Measurements from ENCODE around the gene WBP4. TPM values are rescaled to one million over a fixed set of nuclear protein-coding genes. Genes with fewer than 3 reads are reported as not detected.

WBP4 gene
- total and polyA plus RNA-seq, 2 of the 13 experiments (the other 11 are each of a cell fraction or from before 2014, with no cell fraction given), result 6.7 to 11.7 TPM

DNA sequence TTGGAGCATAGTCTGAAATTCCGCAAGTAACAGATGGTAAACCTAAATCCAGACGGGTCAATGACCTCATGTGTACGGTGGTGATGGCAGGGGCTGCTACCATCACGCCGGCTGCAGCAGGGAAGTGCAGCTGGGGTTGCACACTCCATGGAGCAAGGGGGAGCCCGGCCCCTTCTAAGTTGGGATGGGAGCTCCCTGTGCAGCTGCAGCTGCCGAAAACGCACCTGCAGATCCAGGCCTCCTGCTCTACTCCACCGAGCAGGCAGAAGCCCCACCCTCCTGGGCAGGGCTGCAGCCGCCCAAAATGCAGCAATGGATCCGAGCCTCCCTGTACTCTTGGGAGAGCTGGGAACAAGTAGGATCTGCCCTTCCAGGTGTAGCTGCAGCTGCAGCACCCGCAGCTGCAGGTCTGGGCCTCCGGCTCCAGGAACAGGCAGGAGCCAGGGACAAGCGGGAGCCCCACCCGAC is 45.8 kb downstream of the WBP4 start:
- ChIA-PET CTCF (ENCODE audit: low intra/inter-chr PET ratio, low total read pairs) (no interaction called here), POLR2A (interaction anchor here (1.0 to 1.8 kb wide), 4 partner anchors 18 to 47 kb away, joined by 3 to 12 read pairs (median 4); partner anchors contain the start of genes KBTBD6 and WBP4)
- Histone ChIP-seq H4K20me1 (ENCODE audit: insufficient read depth, low read length) (no peaks in the 10 kb centered on the region), H3K79me2 (ENCODE audit: insufficient read depth, low read length) (no peaks in the 10 kb centered on the region), H3K27ac (ENCODE audit: extremely low read length, insufficient read depth, low read length) (peak overlapping the region; percentile 59), H3K9me3 (ENCODE audit: low read length) (no peaks in the 10 kb centered on the region), H2AFZ (ENCODE audit: low read length) (peak overlapping the region; percentile 91), H3K9ac (ENCODE audit: insufficient read depth, low read depth, low read length) (no peak overlapping the region), H3K4me1 (ENCODE audit: insufficient read depth, low read length) (peaks cover 12% of the 10 kb centered on the region), H3K36me3 (replicated peaks in 1 of 2; ENCODE audit: control insufficient read depth in 1 of 2, insufficient read depth in 2 of 2, low read length in 2 of 2) (no peaks in the 10 kb centered on the region), H3K4me3 (replicated peaks in 1 of 3; ENCODE audit: insufficient read depth in 1 of 3, low read depth in 2 of 3, low read length in 3 of 3) (peak overlapping the region; percentile 69 to 79 (median 69)), H3K4me2 (ENCODE audit: low read depth, low read length) (peak overlapping the region; percentile 92), H3K27me3 (ENCODE audit: control insufficient read depth in 1 of 2, insufficient read depth in 2 of 2, low read length in 2 of 2) (no peaks in the 10 kb centered on the region)
- 2% methylated on average over 5 of the region's 15 CpGs for WGBS (ENCODE audit: low lambda C conversion rate)
- FAIRE-seq, result peak; percentile 4
- no TSS peak for BruUV-seq (replicated peaks)
- ATAC-seq, result peak; percentile 81
- in situ Hi-C loops (cut with HindIII; ENCODE audit: extremely low pct_ligation_motif_present, low pct_unique_long_range_greater_than_20kb) (no loop called here), intact Hi-C loops (cut with micrococcal nuclease; ENCODE audit: unreplicated experiment) (loop anchor here (2.0 kb wide), 1 partner anchor 22 kb away; no protein-coding TSS in a partner anchor)
- peak; percentile 13 for DNase-seq (ENCODE audit: low spot score)
- TF ChIP-seq BHLHE40 (IDR thresholded peaks at IDR 0.05; ENCODE audit: low read length) (0 out of 2 replicates have a peak, but pooled peaks have one; percentile 10), THAP11 (CRISPR knock-in tag; IDR thresholded peaks at IDR 0.05) (no peak), SOX5 (CRISPR knock-in tag; IDR thresholded peaks at IDR 0.05; ENCODE audit: borderline replicate concordance) (no peak), HNRNPK (IDR thresholded peaks at IDR 0.05; ENCODE audit: low read depth, low read length, poor library complexity, severe bottlenecking) (no peak), ZNF3 (CRISPR knock-in tag; IDR thresholded peaks at IDR 0.05) (no peak), KMT2A (CRISPR knock-in tag; IDR thresholded peaks at IDR 0.05) (no peak), ZFP82 (CRISPR knock-in tag; IDR thresholded peaks at IDR 0.05; ENCODE audit: borderline replicate concordance) (0 out of 2 replicates have a peak, but pooled peaks have one; percentile 24), TBX2 (CRISPR knock-in tag; IDR thresholded peaks at IDR 0.05; ENCODE audit: borderline replicate concordance) (peak; percentile 38), ZSCAN25 (CRISPR knock-in tag; IDR thresholded peaks at IDR 0.05) (0 out of 2 replicates have a peak, but pooled peaks have one; percentile 31), NR2C2 (CRISPR knock-in tag; IDR thresholded peaks at IDR 0.05; ENCODE audit: borderline replicate concordance) (no peak), KDM2A (CRISPR knock-in tag; IDR thresholded peaks at IDR 0.05; ENCODE audit: borderline replicate concordance, low read depth) (peak; percentile 7; the same call in 1 of the 2 replicates), NFKB2 (CRISPR knock-in tag; IDR thresholded peaks at IDR 0.05; ENCODE audit: borderline replicate concordance) (peak; percentile 40; the same call in 1 of the 2 replicates)
- TF ChIP-seq, protein P1, sequence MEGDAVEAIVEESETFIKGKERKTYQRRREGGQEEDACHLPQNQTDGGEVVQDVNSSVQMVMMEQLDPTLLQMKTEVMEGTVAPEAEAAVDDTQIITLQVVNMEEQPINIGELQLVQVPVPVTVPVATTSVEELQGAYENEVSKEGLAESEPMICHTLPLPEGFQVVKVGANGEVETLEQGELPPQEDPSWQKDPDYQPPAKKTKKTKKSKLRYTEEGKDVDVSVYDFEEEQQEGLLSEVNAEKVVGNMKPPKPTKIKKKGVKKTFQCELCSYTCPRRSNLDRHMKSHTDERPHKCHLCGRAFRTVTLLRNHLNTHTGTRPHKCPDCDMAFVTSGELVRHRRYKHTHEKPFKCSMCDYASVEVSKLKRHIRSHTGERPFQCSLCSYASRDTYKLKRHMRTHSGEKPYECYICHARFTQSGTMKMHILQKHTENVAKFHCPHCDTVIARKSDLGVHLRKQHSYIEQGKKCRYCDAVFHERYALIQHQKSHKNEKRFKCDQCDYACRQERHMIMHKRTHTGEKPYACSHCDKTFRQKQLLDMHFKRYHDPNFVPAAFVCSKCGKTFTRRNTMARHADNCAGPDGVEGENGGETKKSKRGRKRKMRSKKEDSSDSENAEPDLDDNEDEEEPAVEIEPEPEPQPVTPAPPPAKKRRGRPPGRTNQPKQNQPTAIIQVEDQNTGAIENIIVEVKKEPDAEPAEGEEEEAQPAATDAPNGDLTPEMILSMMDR (CRISPR knock-in tag; IDR thresholded peaks at IDR 0.05), result 0 out of 2 replicates have a peak, but pooled peaks have one; percentile 5
- TF ChIP-seq, protein P2, sequence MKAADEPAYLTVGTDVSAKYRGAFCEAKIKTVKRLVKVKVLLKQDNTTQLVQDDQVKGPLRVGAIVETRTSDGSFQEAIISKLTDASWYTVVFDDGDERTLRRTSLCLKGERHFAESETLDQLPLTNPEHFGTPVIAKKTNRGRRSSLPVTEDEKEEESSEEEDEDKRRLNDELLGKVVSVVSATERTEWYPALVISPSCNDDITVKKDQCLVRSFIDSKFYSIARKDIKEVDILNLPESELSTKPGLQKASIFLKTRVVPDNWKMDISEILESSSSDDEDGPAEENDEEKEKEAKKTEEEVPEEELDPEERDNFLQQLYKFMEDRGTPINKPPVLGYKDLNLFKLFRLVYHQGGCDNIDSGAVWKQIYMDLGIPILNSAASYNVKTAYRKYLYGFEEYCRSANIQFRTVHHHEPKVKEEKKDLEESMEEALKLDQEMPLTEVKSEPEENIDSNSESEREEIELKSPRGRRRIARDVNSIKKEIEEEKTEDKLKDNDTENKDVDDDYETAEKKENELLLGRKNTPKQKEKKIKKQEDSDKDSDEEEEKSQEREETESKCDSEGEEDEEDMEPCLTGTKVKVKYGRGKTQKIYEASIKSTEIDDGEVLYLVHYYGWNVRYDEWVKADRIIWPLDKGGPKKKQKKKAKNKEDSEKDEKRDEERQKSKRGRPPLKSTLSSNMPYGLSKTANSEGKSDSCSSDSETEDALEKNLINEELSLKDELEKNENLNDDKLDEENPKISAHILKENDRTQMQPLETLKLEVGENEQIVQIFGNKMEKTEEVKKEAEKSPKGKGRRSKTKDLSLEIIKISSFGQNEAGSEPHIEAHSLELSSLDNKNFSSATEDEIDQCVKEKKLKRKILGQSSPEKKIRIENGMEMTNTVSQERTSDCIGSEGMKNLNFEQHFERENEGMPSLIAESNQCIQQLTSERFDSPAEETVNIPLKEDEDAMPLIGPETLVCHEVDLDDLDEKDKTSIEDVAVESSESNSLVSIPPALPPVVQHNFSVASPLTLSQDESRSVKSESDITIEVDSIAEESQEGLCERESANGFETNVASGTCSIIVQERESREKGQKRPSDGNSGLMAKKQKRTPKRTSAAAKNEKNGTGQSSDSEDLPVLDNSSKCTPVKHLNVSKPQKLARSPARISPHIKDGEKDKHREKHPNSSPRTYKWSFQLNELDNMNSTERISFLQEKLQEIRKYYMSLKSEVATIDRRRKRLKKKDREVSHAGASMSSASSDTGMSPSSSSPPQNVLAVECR (CRISPR knock-in tag; IDR thresholded peaks at IDR 0.05; ENCODE audit: borderline replicate concordance), result peak; percentile 40; the same call in 1 of the 2 replicates
- TF ChIP-seq, protein P3, sequence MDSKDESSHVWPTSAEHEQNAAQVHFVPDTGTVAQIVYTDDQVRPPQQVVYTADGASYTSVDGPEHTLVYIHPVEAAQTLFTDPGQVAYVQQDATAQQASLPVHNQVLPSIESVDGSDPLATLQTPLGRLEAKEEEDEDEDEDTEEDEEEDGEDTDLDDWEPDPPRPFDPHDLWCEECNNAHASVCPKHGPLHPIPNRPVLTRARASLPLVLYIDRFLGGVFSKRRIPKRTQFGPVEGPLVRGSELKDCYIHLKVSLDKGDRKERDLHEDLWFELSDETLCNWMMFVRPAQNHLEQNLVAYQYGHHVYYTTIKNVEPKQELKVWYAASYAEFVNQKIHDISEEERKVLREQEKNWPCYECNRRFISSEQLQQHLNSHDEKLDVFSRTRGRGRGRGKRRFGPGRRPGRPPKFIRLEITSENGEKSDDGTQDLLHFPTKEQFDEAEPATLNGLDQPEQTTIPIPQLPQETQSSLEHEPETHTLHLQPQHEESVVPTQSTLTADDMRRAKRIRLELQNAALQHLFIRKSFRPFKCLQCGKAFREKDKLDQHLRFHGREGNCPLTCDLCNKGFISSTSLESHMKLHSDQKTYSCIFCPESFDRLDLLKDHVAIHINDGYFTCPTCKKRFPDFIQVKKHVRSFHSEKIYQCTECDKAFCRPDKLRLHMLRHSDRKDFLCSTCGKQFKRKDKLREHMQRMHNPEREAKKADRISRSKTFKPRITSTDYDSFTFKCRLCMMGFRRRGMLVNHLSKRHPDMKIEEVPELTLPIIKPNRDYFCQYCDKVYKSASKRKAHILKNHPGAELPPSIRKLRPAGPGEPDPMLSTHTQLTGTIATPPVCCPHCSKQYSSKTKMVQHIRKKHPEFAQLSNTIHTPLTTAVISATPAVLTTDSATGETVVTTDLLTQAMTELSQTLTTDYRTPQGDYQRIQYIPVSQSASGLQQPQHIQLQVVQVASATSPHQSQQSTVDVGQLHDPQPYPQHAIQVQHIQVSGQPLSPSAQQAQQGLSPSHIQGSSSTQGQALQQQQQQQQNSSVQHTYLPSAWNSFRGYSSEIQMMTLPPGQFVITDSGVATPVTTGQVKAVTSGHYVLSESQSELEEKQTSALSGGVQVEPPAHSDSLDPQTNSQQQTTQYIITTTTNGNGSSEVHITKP (CRISPR knock-in tag; IDR thresholded peaks at IDR 0.05; ENCODE audit: low read depth), result peak; percentile 96

Data from HepG2 (cell line).